ENCODE results near the gene MTR.

Gene MTR

DNA sequence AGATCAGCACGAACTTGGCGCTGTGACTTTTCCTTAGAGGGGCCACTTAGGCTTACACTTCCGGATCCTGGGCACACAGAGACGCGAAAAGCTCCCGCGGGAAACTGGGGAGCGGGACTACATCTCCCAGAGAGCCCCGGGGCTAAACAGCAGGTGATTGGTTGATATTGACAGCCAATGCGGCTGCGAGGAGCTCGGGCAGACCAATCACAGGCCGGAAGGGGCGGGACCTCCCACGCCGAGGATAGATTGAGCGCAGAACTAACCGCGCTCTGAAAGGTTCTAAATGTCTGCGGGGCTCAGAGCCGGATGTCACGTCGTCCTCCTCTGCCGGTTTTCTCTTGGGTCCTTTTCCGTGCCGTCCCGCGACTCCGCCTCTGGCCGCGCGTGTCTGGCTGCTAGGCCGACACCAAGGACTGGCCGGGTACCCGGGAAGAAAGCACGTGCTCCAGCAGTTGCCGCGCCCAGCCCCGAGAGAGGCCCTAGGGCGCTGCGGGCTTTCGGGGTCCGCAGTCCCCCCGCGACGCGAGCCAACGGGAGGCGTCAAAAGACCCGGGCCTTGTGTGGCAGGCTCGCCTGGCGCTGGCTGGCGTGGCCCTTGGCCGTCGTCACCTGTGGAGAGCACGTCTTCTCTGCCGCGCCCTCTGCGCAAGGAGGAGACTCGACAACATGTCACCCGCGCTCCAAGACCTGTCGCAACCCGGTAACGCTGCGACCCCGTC lies at the start of gene MTR:
Gene MTR, plus strand, starts transcription at position 258 of the 722 bp plus-strand sequence. Its CDS starts 412 bp downstream, at position 670.
- DNase-seq (ENCODE audit: low spot score) = peak; percentile 99

GRCh38 chr1:236746785-236747184 lies 48.3 kb upstream of the MTR start:
- no peak for DNase-seq (ENCODE audit: low spot score)

DNA sequence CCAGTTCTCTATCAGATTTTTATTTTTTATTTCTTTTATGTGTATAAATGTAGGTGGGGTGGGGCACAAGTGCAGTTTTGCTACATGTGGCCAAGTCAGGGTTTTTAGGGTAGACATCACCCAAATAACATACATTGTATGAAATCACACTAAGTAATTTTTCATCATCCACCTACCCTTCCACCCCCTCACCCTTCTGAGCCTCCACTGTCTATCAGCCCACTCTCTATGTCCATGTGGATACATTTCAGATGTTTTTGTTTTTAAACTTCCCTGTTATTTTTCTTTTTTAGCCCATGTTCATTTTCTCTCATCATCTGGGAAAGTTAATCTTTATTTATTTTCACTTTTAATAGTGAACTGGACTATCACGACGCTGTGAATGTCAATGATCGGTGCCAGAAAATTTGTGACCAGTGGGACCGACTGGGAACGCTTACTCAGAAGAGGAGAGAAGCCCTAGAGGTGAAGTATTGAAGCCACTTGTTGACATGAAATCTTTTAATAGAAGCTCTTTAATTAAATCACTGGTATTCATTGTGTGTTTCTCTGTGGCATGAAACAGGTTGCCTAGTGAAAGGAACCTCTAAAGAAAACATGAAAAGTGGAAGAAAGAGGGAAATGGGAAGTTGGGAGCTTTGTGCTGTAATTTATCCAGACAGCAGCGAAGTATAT lies 47.6 kb upstream of the MTR start:
- DNase-seq (ENCODE audit: low spot score) = no peak

- no peak for DNase-seq (ENCODE audit: low spot score)
Measured at GRCh38 chr1:236748268-236748870, 46.7 kb upstream of the MTR start.

DNA sequence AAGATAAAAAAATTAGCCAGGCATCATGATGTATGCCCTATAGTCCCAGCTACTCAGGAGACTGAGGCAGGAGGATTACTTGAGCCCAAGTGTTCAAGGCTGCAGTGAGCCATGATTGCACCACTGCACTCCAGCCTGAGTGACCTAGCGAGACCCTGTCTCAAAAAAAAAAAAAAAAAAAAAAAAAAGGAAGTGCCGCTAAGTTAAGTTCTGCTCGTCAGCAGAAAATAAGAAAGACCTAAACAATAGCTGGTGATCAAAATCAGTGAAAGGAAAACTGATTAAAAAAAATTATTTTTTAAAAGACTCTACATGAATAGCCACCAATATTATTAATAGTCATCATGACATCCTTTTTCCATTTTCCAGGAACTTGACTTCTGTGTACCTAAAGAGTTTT lies 44.2 kb upstream of the MTR start:
- DNase-seq (ENCODE audit: low spot score) = no peak

- DNase-seq (ENCODE audit: low spot score) = no peak
Measured at GRCh38 chr1:236751385-236751784, 43.7 kb upstream of the MTR start.

- DNase-seq (ENCODE audit: low spot score) = no peak
Measured at GRCh38 chr1:236751935-236752334, 43.2 kb upstream of the MTR start.

GRCh38 chr1:236753516-236753915 lies 41.6 kb upstream of the MTR start:
- DNase-seq (ENCODE audit: low spot score) = peak; percentile 44

- DNase-seq (ENCODE audit: low spot score) = no peak
Measured at GRCh38 chr1:236753964-236754363, 41.1 kb upstream of the MTR start.

GRCh38 chr1:236754525-236755210 lies 40.4 kb upstream of the MTR start:
- no peak for DNase-seq (ENCODE audit: low spot score)

DNA sequence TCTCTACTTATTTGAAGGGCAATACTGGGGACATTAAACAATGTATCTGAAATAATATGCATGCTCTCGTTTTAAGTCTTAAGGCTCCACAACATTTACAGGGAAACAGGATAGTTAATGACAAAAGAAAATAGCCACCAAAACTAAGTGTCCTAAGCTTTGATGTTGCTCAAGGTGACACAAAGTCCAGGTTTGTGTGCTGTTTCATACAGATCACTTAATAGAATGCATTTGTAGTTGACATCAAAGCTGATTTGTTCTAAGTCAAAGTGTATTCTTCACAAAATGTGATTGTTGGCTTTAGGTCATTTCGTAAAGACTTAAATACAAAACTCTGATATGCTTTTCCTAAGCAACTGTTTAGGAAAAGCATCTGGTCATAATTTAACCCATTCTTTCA lies 37.5 kb upstream of the MTR start:
- no peak for DNase-seq (ENCODE audit: low spot score)

- peak; percentile 49 for DNase-seq (ENCODE audit: low spot score)
Measured at GRCh38 chr1:236759252-236759859, 35.7 kb upstream of the MTR start.

DNA sequence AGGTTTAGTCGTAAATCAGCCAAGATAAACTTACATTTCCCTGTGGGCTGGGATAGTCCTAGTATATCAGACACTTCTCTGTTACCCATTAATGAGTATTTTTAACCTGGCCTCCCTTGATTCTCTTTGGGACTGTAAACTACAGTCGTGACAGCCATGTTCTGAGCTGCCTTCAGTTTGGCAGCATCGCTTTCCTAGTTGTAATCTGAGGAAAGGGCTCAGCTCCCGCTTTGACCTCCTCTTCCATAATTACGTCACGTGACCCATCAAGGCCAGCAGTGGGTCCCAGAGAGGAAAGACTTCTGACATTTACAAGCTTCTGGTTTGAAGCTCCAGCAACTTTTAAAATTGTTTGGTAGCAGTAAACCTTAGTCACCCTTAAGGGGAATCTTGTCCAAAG lies 34.6 kb upstream of the MTR start:
- no peak for DNase-seq (ENCODE audit: low spot score)

- no peak for DNase-seq (ENCODE audit: low spot score)
Measured at GRCh38 chr1:236760986-236761385, 34.1 kb upstream of the MTR start.

DNA sequence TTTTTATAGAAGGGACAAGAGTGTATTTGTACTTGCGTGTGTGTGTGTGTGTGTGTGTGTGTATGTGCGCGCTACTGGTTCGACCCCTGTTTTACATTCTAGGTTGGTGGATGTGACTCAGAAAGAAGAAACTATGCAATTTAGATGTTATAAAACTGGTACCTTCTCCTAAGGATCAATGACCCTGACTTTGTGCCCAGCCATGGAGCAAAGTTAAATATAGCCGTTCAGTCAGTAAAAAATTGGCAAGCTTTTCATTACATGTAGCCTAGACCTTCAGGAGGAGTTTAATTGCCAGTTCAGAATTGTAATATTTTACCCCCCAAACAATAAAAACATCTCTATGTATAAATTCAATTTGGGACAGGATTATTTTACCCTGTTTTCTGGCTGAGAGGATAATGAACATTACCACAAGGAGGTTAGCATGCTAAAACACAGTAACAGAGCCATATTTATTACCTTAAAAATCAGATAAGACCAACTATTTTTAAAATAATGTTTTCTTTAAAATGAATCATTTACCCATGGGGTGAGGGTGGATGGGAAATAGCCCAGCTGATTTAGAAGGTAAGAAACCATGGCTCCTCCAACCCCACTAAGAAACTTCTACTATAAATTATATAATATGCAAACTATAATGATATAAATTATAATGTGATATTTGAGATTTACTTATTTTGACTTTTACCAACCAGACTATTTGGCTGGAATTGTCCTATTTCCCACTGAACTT lies 33.5 kb upstream of the MTR start:
- no peak for DNase-seq (ENCODE audit: low spot score)

- DNase-seq (ENCODE audit: low spot score) = no peak
Measured at GRCh38 chr1:236762410-236762809, 32.7 kb upstream of the MTR start.

GRCh38 chr1:236765831-236766230 lies 29.3 kb upstream of the MTR start:
- no peak for DNase-seq (ENCODE audit: low spot score)

GRCh38 chr1:236766506-236766905 lies 28.6 kb upstream of the MTR start:
- DNase-seq (ENCODE audit: low spot score) = no peak

DNA sequence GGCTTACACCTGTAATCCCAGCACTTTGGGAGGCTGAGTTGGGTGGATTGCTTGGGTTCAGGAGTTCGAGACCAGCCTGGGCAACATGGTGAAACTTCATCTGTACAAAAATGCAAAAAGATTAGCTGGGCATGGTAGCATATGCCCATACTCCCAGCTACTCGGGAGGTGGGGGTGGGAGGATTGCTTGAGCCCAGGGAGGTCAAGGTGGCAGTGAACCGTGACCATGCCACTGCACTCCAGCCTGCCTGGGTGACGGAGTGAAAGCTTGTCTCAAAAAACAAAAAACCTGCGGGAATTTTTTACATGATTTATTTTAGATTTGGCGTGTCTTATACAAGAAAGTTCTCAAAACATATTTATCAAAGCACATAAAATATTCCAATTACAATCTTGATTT lies 27.8 kb upstream of the MTR start:
- no peak for DNase-seq (ENCODE audit: low spot score)

DNA sequence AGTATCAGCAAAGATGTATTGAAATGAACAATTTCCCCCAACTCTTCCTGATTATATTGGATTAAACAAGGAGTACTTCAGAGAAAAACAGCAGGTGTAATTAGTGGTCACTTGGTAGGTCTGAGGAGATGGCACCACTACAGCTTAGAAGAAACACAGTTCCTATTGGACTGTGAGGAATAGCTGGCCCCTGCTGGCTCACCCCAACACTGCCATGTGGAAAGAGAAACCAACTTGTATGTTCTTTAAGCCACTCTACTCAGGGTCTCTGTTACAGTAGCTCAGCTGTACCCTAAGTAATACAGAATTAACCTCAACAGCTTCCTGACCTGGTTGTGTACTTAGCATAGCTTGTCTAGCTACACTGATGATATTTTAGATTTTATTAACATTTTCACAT lies 26.5 kb upstream of the MTR start:
- no peak for DNase-seq (ENCODE audit: low spot score)

GRCh38 chr1:236773919-236774318 lies 21.2 kb upstream of the MTR start:
- no peak for DNase-seq (ENCODE audit: low spot score)

DNA sequence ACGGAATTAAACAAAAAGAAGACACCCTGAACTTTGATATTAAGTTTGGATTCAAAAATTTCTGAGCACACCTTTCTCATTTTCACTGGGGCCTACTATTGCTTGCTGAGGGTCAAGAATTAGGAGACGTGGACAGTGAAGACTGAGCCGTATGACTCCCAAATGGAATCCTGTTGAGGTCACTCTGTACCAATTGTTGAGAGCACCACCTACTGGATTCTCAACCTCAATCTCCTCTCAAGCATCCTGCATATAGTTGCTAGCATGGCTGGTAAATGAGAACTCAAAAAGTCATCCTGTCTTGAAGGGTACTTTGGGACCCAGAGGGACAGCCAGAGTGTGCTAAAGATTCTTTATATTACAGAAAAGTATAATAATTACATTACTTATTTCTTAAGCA lies 20.2 kb upstream of the MTR start:
- DNase-seq (ENCODE audit: low spot score) = peak; percentile 48
